Cerebellar nuclear complex (tissue), 1 donor: ENCODE results near the gene RSPH9.

Experiments
- DNase-seq, 2 experiments: peaks; one replicate each; lab custom pipeline; 2025; lab: John Stamatoyannopoulos, UW

The RSPH9 gene

DNA sequence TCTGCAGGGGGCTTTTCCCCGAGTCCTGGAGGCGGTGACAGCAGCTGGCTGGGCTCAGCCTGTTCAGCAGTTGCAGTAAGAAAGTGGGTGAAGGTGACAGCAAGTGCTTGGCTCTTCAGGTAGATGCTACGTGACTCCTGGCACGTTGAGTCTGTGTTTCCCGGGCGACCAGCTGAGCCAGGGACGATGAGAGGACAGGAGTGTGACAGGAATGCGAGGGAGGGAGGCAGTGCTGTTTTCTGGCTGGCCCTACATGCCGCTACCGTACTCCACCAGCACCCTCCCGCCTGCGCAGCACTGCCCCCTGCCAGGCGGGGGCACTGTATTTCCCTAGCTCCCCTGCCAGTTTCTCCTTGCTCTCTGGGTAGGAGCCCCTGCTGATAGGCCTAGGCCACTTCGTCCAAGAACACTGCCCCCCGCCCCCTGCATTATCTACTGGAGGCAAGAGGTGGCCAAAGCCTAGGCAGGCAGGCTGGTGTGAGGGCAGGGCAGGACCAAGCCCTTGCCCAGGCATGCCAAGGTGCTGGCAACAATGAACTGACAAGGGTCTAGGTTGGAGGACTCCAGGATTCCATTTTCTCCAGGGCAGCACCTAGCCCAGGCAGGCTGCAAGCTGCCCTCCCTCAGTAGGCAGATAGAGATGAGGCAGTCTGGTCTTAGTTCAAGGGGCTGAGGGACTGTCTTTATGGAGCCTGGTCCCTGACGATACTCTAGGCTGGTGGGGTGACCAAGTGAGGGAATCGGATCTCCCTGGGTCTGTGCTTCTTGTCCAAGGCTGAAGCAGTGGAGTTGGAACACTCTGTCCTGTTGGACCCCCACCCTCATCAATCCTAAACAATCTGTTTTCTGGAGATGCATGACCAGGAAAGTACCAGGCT lies 23.6 kb downstream of the RSPH9 start:
- no peak for DNase-seq

DNA sequence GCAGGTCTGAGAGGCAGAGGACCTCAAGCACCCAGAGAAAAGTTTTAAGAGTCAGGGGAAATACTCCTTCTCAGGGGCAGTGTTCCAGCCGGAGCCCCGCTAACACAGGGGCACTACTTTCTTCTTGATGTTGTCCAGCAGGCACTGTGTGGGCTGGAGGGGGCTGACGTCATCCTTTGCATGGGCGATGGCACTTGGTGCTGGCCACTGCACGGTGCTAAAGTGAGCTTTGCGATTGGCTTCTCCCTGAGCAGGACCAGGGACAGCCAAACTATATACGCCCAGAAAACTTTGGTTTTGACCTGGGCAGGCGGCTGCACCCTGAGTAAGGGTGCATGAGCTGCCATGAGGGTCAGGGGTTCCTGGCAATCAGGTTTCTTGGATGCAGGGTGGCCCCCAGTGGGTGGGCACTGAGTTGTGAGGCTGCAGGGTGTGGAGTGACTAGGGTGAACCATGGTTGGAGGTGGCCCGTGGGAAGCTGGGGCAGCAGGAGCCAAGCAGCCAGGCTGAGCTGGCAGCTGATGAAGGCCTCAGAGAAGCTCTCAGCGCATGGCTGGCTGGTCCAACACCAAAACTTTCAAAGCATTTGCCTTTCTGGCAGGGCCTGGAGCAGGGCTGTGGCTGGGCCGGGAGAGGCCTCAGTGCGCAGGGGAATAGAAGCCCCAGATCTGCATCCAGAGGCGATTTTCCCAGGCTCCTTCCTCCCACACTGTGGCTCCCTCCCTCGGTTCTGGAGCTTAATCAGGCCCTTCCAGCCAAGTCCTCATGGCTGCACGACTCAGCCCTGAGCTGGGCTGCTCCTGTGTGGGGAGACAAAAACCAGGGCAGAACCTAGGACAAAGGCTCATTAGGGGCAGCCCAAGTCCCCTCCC lies 24.4 kb downstream of the RSPH9 start:
- DNase-seq: no peak

DNA sequence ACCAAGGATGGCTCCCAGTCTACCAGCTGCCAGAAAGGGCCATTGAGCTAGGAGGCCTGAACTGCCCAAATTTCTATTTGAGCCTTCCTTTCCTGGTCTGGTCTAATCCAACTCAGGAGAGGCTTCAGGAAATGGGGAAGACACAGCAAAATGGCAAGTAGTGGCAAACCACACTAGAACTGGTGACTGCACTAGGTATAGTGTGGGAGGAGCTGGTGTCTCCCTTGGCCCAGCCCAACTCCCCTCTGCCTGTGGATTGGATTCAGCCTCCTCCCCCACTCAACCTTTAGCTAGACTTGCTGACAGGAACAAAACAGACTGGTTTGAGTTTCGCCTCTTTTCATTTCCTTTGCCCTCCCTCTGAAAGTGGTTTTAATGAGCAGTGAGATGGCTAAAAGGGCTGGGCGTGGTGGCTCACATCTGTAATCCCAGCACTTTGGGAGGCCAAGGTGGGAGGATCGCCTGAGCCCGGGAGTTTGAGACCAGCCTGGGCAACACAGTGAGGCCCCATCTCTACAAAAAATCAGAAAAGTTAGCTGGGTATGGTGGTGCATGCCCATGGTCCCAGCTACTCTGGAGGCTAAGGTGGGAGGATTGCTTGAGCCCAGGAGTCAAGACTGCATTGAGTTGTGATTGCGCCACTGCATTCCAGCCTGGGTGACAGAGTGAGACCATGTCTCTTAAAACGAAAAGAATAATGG lies 25.2 kb downstream of the RSPH9 start:
- DNase-seq: no peak

DNA sequence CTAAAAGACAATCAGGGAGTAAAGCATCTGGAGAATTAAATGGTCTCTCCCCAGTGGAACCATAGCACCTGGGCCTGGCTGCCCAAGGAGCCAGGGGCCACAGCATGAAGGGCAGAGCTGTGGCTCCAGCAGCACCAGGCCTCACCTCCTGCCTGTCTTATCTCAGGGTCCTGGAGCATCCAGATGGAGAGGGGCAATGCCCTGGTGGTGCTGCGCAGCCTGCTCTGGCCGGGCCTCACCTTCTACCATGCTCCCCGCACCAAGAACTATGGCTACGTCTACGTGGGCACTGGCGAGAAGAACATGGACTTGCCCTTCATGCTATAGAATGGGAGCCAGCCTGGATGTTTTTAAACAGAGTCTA lies 25.8 kb downstream of the RSPH9 start:
- no peak for DNase-seq

DNA sequence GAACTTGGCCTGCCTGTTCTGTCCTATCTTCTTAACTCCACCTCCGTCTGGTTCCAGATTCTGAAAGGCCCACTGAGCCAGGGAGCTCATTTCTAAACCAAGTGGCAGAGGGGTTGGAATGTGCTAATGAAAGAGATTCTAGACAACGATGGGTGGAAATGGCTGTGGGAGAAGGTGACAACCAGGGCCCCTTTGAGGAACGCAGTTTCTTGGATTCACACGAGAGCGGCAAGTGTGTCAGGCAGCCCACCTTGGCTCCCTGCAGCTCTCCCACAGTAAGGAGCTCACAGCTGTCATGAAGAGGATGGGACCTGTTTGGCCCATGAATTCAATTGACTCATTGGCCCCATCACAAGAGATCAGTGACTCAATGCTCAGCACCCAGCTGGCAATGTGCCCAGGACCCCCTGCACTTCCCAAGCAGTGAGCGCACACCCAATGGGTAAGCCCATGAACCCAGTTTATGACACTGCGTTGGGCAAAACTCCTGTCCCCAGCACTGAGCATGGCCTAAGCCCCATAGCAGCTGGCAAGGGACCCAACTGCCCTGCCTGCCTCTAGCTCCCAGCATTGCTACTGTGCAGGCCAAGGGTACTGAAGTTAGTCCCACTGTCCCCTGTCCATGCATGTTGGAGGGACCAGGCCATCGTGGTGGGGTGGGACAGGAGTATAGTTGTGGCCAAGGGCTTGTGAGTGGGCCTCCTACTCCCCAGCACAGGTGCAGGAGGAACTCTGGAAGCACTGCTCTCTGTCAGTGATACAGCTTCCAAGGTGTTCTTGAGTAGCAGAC lies 26.4 kb downstream of the RSPH9 start:
- no peak for DNase-seq

DNA sequence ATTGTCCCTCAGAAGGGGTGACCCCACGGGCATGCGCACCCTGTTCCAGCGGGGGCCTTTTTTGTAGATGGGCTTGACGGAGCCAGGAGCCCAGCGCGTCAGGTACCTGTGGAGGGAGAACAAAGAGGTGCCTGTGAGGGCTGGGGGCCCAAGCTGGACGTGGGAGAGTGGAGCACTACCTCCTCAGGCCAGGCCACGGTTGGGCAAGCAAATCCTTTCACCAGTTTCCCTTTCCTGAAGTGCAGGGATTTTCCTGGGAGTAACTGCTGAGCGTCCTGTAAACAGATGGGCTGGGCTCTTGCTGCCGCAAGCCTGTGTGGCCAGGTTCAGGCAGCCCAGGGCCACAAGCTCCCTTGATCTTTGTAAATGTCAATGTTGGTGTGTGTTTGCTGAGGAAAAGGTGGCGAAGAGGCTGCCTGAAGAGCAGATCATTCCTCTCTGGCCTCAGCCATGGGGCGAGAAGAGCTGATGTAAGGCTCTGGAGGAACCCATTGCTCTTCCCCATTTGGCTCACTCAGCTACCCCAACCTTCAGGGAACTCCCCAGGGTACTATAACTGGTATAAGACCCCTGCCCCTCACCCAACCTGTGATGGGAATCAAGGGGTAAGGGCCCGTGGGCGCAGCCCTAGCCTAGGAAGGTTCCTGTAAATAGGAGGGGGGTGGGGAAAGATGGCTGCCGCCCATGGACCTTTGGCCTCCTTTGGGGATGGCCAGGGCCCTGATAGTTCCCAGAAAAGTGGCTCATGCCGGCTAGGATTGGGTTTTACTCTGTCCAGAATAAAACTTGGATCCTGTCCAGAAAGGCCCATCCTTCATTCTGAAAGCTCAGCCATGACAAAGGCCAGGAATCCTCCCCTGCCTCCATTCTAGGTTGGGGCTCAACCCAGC lies 27.2 kb downstream of the RSPH9 start:
- DNase-seq: no peak

DNA sequence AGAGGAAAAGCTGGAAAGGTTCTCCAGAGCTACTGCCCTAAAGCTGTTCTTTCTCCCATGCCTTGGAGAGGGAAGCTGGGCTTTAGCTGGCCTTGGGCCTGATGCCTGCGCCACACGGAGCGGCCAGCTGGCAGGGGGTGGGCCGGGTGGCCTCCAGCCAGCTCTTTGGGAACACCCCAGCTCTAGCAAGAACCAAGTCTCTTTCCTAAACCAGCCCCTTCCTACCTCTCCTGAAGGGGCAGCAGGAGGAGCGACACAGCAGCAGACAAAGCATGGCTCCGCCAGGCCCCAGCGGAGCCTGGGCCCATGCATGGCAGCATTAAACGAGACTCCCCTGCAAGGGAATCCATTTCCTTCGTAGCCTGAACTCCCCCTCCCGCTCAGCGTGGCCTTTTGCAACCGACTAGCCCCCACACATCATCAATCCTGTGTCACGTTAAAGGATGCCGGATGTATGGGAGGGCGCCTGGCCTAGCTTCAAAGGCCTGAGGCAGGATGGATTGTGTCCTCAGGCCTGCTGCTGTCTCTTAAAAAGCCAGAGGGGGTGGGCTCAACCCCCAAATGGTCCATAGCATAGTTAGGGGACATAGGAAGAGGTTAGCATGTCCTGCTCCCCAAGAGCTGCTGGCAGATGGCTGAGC lies 28.7 kb downstream of the RSPH9 start:
- DNase-seq: peak; percentile 24 to 43

DNA sequence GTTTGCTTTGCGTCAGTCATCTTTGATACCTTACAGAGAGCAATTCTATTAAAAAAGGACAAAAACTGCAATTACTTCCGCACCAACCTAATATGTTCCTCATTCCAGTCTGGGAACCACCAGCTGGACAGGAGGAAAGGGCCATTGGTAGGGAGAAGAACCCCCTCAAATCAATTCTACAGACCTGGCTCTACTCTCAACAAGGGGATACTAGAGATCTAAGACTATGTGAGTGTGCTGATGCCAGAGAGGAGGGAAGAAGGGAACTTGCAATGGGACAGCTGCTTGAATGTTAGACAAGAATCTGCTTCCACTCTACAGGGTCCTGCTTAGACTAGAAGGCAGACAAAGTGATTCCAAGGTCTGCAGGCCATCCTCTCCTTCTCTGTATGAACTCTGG lies 29.5 kb downstream of the RSPH9 start:
- DNase-seq: no peak

DNA sequence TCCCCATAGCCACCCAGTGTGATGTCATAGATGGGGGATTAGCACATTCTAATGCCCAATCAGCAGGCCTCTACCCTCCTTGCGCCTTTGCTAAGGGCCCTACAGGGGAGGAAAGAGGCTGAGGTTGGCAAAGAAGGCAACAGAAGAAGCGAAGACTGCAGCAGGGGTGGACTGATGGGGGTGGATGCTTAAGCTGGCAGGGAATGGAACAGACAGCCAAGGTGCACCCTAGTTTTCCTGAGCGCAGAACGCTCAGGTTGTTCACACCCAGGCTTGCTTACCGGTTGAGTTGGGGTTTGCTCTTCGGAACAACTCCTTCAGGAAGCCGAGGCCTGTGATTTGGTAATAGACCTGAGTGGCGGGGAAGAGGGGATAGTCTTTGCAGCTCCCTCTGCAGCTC lies 30.1 kb downstream of the RSPH9 start:
- DNase-seq: no peak

DNA sequence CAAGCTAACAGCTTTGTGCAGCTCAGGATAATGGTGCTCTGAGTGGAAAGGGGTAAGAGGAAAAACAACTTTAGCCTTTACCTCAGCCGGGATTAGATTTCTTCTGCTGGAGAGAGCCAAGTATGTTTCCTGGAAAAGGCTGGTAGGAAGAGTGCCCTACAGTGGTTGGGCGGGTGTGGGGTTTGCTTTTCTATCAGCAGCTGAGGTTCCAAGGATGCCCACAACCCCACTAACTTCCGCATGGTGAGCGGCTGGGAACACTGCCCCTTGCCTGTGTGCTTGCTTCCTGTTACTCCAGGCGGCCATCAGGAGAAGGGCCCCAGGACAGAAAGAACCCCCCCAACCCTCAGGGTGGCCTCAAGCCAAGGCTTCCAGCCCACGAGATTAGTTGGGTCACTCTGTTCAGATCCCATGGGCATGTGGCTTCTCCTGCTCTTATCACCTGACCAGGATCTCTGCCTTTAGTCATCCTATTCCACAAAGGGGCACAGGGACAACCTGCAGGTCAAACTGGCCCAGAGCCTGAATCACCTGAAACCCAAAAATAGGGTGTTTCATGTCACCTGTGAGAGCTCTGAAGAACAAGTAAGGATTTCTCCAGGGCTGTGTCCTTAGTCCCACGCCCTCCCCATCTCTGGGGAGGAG lies 32.2 kb downstream of the RSPH9 start:
- DNase-seq: no peak

DNA sequence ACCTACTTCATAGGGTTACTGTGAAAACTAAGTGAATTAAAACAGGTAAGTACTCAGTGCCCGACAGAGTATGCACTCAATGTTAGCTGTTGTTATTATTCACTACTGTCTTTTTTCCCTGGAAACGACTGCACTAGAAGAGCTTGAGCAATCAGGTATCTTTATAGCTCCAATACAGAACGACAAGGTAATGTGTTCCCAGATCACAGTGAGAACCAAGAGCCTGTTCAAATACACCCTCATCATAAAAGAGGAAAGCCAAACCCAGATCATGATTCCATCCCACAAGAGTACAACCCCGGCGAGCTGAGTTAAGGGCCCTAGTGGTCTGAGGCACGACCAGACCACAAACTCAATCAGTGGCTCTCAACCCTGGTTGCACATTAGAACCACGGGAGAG lies 32.9 kb downstream of the RSPH9 start:
- no peak for DNase-seq

DNA sequence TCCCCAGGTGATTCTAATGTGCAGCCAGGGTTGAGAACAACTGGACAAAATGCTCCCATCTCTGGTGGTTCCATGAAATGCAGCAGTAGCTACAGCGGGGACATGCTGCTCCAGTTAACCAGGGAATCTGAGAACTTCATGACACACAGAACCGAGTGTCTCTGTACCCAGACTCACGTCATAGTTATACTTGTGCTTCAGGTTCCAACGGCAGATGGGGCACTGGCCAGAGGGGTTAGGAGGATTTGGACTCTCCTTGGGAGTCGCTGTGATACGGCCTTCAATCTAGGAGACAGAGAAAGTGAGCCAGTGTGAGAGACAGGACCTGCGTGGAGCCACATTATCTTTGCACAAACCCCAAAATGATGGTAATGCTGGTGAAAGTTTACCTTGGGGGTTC lies 33.5 kb downstream of the RSPH9 start:
- no peak for DNase-seq

DNA sequence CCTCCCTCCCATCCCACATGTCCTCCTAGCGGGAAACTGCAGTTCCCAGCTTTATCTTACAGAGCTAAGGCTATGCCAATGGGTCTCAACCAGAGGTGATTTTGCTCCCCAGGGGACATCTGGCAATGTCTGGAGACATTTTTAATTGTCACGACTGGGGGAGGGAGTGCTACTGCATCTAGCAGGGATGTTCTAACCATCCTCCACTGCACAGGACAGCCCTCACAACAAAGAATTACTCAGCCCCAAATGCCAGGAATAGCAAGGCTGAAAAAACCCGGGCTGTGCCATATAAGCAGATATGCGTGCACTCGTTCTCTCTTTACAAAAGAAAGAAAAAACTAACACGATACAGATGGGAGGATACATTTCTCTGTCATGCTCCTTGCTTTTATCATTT lies 34.2 kb downstream of the RSPH9 start:
- DNase-seq: no peak

DNA sequence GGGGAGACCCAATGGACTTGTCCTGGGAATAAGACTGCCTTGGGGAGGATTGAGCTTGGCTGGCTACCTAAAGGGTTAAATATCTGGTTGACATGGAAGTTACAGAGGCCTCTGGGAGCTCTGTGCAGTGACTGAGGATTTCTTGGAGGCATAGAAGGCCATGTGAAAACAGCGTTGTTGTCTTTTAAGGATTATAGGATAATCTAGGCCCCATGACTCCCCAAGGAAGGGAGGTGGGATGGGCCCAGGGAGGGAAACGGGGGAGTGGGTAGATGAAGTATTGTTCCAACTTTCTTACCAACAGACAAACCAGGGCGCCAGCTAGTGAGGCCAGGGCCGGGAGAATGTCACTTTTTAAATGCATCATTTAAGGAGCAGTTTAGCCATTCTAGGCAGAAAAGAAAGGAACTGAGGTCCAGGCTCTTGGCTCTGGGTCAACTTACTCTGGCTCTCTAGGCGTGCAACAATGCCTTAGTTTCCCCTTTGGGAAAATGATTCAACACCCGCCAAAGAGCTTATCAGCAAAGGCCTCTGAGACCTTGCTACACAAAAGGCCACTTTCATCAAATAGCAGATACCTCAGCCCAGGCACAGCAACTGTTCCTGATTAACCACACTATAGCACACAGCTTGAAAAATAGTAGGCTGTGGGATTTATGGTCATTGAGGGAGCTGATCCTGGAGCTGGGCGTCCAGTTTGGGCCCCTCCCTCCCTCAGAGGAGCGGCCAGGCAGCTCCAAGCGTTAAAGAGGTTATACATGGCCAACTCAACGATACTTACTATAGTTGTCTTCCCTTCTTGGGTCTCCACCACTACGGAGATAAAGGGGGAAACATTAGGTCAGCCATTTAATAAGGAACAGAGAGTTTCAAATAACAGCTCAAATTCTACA lies 35.7 kb downstream of the RSPH9 start:
- DNase-seq: no peak

DNA sequence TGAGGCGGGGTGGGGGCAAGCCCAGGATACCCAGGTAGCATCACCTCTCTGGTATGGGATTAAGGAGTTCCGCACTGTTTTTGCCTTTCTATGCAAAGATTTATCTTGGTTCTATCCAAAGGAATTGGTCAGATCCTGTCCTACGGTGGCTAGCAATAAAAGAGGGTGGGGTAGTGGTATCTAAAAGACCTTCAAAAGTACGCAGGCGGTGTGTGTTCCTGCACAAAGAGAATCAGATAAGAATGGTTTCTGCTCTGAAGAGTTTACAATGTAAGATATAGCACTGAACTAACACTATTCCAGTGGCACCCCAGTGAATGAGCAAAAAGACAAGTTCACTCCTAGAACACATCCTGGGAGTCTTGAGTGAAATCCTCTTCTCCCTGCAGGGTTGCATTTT lies 36.5 kb downstream of the RSPH9 start:
- DNase-seq: no peak

DNA sequence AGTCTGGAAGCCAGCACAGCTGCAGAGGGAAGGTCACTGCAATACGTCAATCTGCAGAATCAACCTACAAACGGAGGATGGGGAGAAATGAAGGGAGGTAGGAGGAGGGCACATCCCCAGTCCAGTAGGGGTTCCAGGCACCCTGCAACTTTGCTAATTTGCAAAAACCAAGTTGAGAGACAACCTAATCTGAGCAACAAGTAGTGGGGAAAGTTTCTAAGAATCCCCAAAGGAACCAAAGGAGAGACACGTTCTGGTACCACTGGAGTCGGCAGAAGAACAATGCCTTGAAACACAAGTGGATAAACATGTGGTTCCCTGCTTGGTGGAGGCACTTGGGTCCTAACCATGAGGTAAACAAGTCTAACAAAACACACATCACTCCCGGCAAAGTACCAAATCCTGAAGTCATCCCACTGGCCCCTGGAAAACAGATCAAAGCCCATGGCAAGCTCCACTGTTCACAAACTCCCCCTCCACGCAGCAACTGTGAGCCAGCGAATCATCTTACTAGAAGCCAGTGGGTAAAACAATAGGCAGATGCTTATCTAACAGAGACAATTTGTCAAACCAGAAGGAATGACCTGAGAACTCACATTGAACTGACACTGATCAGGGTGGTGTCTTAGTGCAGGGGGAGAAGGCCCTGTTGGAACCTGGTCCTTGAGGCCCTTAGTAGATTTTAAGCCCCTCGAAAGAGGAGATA lies 38.0 kb downstream of the RSPH9 start:
- no peak for DNase-seq

DNA sequence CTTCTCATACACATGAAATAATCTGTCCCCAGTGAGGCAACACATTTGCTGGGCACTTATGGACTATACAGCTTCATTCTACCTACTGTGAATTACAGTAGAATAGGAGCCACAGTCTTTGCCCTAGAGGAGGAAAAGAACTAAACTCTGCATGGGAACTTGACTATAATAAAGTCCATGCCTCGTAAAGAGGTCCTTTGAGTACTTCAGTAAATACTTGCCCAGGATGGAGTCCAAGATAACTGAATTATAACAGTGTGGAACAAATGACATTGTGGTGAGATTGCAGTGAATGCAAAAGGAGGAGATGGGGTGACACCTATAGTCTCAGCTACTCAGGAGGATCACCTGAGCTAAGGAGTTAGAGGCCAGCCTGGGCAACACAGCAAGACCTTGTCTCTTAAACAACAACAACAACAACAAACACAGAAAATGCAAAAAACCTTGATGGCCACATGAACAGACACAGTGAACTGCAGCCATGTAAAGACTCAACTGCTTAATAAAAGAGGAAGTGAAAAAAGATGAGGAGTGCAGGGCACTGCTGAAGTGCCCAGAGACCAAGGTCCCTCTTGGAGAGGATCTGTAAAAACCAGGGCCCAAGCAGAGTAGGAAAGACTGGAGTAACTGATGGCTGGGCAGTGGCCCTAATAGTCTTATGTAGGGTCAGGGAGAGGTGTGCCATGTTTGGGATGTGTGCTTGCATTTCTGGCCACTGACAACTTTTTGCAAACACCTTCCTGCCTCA lies 39.0 kb downstream of the RSPH9 start:
- DNase-seq: no peak
